HepG2 (cell line): Measurements from ENCODE around the gene MTF1. TPM values are rescaled to one million over a fixed set of nuclear protein-coding genes. Genes with fewer than 3 reads are reported as not detected.

Source experiments
- ATAC-seq: fragments of 200-7000 bp; cut with Tn5 transposase; 3 replicates; pipeline ENCODE4 v1.9.1; 2020; ENCODE audit warnings: mild to moderate bottlenecking, moderate library complexity
- BruUV-seq: library from RNA; stranded (reverse); fragments of 400-500 nt; replicated peaks from 2 replicates; lab custom pipeline; 2021; lab: Mats Ljungman, UMichigan
- CTCF ChIA-PET: fragments of 300-600 bp; formaldehyde crosslinking; extraction: SDS; loops from one replicate; lab custom pipeline; 2021; ENCODE audit warnings: low total read pairs, inconsistent platforms, low intra/inter-chr PET ratio; lab: Yijun Ruan, JAX
- POLR2A ChIA-PET: fragments of 350-600 bp; sonication (Branson Sonifier 250); formaldehyde crosslinking; loops from one replicate; lab custom pipeline; 2020; ENCODE audit warnings: antibody characterized with exemption, inconsistent platforms; lab: Yijun Ruan, JAX
- DNase-seq: peaks from one replicate; pipeline ENCODE4 v3.0.0-alpha.2; 2015; ENCODE audit warnings: low spot score
- FAIRE-seq: peaks from 3 replicates; lab custom pipeline; 2011; peaks lifted over from hg19 to GRCh38; lab: Jason Lieb, UNC
- H2AFZ ChIP-seq: one replicate; pipeline ENCODE4 v1.6.1; 2011; ENCODE audit warnings: low read length, inconsistent platforms
- H3K27ac ChIP-seq: fragments of 300-600 bp; 3 replicates; pipeline ENCODE4 v1.8.0; 2011; ENCODE audit warnings: mixed run types, mild to moderate bottlenecking, mixed read lengths, low read length, inconsistent platforms; ENCODE audit not compliant: insufficient read depth; ENCODE audit errors: extremely low read length
- H3K27me3 ChIP-seq, 2 experiments: fragments of 200-600 bp in 1 of 2; 2 replicates in 1 of 2; 3 replicates in 1 of 2; pipeline versions ENCODE4 v1.6.0 to v1.8.0; 2011; ENCODE audit warnings: low read length in 2 of 2, mild to moderate bottlenecking in 2 of 2, moderate library complexity in 2 of 2, inconsistent platforms in 1 of 2; ENCODE audit not compliant: insufficient read depth in 2 of 2, control insufficient read depth in 1 of 2
- H3K36me3 ChIP-seq, 2 experiments: fragments of 200-600 bp in 1 of 2; replicated peaks in 1 of 2; 2 replicates in 1 of 2; 3 replicates in 1 of 2; pipeline versions ENCODE4 v1.5.1 to v1.8.0; 2011; ENCODE audit warnings: low read length in 2 of 2, inconsistent platforms in 1 of 2; ENCODE audit not compliant: insufficient read depth in 2 of 2, control insufficient read depth in 1 of 2
- H3K4me1 ChIP-seq: 2 replicates; pipeline ENCODE4 v1.5.1; 2012; ENCODE audit warnings: low read length, inconsistent platforms; ENCODE audit not compliant: insufficient read depth
- H3K4me2 ChIP-seq: 2 replicates; pipeline ENCODE4 v1.6.0; 2011; ENCODE audit warnings: low read depth, low read length, inconsistent platforms
- H3K4me3 ChIP-seq, 3 experiments: fragments of 200-600 bp in 1 of 3; sonication (generic), shearing (Covaris generic) in 1 of 3; replicated peaks in 1 of 3; 2 replicates each; pipeline ENCODE4 v1.5.1; 2011 to 2016; ENCODE audit warnings: low read length in 3 of 3, inconsistent platforms in 2 of 3, low read depth in 2 of 3, mild to moderate bottlenecking in 2 of 3, control low read depth in 1 of 3, mixed read lengths in 1 of 3; ENCODE audit not compliant: insufficient read depth in 1 of 3
- H3K79me2 ChIP-seq: one replicate; pipeline ENCODE4 v1.6.1; 2011; ENCODE audit warnings: low read length, inconsistent platforms; ENCODE audit not compliant: insufficient read depth
- H3K9ac ChIP-seq: 2 replicates; pipeline ENCODE4 v1.6.0; 2011; ENCODE audit warnings: mild to moderate bottlenecking, low read depth, low read length, inconsistent platforms; ENCODE audit not compliant: insufficient read depth
- H3K9me3 ChIP-seq: 2 replicates; pipeline ENCODE4 v1.5.1; 2012; ENCODE audit warnings: mild to moderate bottlenecking, low read length
- H4K20me1 ChIP-seq: 2 replicates; pipeline ENCODE4 v1.6.0; 2011; ENCODE audit warnings: inconsistent platforms, mild to moderate bottlenecking, low read length, moderate library complexity; ENCODE audit not compliant: insufficient read depth
- ELF4 ChIP-seq: sonication (generic); formaldehyde crosslinking; IDR thresholded peaks from 2 replicates; pipeline ENCODE4 v1.5.0; 2020; ENCODE audit warnings: missing genetic modification reagents, mild to moderate bottlenecking, moderate library complexity, borderline replicate concordance
- GFI1 ChIP-seq: sonication (generic); formaldehyde crosslinking; IDR thresholded peaks from 2 replicates; pipeline ENCODE4 v1.5.0; 2020; ENCODE audit warnings: missing genetic modification reagents, mild to moderate bottlenecking, borderline replicate concordance
- NFE2 ChIP-seq: sonication (generic); formaldehyde crosslinking; IDR thresholded peaks from 2 replicates; pipeline ENCODE4 v1.4.0; 2020; ENCODE audit warnings: missing genetic modification reagents
- PHF5A ChIP-seq: IDR thresholded peaks from one replicate; pipeline ENCODE4 v1.6.1; 2018; ENCODE audit warnings: low read depth, missing genetic modification reagents; ENCODE audit not compliant: unreplicated experiment
- RCOR2 ChIP-seq: IDR thresholded peaks from 2 replicates; pipeline ENCODE4 v1.6.1; 2016; ENCODE audit warnings: missing biosample characterization, missing genetic modification reagents
- YEATS4 ChIP-seq: sonication (generic); formaldehyde crosslinking; IDR thresholded peaks from 2 replicates; pipeline ENCODE4 v1.4.0; 2020; ENCODE audit warnings: missing genetic modification reagents, borderline replicate concordance
- ZBTB7A ChIP-seq: sonication (generic); formaldehyde crosslinking; IDR thresholded peaks from 2 replicates; pipeline ENCODE4 v1.8.0; 2022; ENCODE audit warnings: mild to moderate bottlenecking, missing genetic modification reagents
- ZFP36L2 ChIP-seq: sonication (generic); formaldehyde crosslinking; IDR thresholded peaks from 2 replicates; pipeline ENCODE4 v1.4.0; 2020; ENCODE audit warnings: missing genetic modification reagents
- ZNF382 ChIP-seq: sonication (generic); formaldehyde crosslinking; IDR thresholded peaks from 2 replicates; pipeline ENCODE4 v1.5.0; 2020; ENCODE audit warnings: missing genetic modification reagents, mild to moderate bottlenecking, borderline replicate concordance
- ZNF703 ChIP-seq: sonication (generic); formaldehyde crosslinking; IDR thresholded peaks from 2 replicates; pipeline ENCODE4 v1.5.1; 2020; ENCODE audit warnings: missing genetic modification reagents, mild to moderate bottlenecking, moderate library complexity, borderline replicate concordance
- WGBS: methylation state at CpG from one replicate; pipeline ENCODE4 v1.1.6; 2017; ENCODE audit warnings: low lambda C conversion rate; 5-methylcytosine and 5-hydroxymethylcytosine counted together
- in situ Hi-C: cut with HindIII; loops from 2 replicates; pipeline ENCODE4 v1.10.0; 2017; ENCODE audit warnings: low pct_unique_long_range_greater_than_20kb; ENCODE audit not compliant: extremely low pct_ligation_motif_present
- intact Hi-C: fragments of 100-400 bp; cut with micrococcal nuclease; formaldehyde crosslinking; loops from one replicate; pipeline ENCODE4 v1.10.0; 2022; ENCODE audit not compliant: unreplicated experiment
- polyA plus RNA-seq, 8 experiments: library from polyadenylated mRNA; depleted of rRNA in 3 of 8; stranded (reverse) in 7 of 8; unstranded in 1 of 8; fragments of >200 nt; fragmentation: Illumina TruSeq in 4 of 8; extraction: Trizol in 4 of 8; gene quantifications; 2 replicates each; pipeline versions ENCODE4 v1.2.1 to v1.2.3, GENCODE V29; 2011 to 2016; ENCODE audit warnings: low read depth in 4 of 8, missing spikeins in 1 of 8, mixed read lengths in 1 of 8; ENCODE audit not compliant: insufficient read depth in 1 of 8
- total RNA-seq, 5 experiments: library from RNA; depleted of rRNA; stranded (reverse); fragments of >200 nt; fragmentation: Illumina TruSeq; extraction: Trizol; gene quantifications; 2 replicates each; pipeline ENCODE4 v1.2.3, GENCODE V29; 2016; ENCODE audit warnings: low read depth in 1 of 5
- TF ChIP-seq, protein P1 (sequence below): sonication (generic); formaldehyde crosslinking; IDR thresholded peaks from 2 replicates; pipeline ENCODE4 v1.5.0; 2020; ENCODE audit warnings: mild to moderate bottlenecking, missing genetic modification reagents, borderline replicate concordance
- TF ChIP-seq, protein P2 (sequence below): sonication (generic); formaldehyde crosslinking; IDR thresholded peaks from 2 replicates; pipeline ENCODE4 v1.5.0; 2020; ENCODE audit warnings: missing genetic modification reagents
- TF ChIP-seq, protein P3 (sequence below): IDR thresholded peaks from 2 replicates; pipeline ENCODE4 v1.6.1; 2016; ENCODE audit warnings: missing genetic modification reagents, missing compliant biosample characterization
- TF ChIP-seq, protein P4 (sequence below): sonication (generic); formaldehyde crosslinking; conservative IDR thresholded peaks from 2 replicates; pipeline ENCODE4 v1.5.0; 2020; ENCODE audit warnings: missing genetic modification reagents

Gene MTF1
- total and polyA plus RNA-seq, 2 of the 13 experiments (the other 11 are each of a cell fraction or from before 2014, with no cell fraction given), result 2.4 to 3.3 TPM

DNA sequence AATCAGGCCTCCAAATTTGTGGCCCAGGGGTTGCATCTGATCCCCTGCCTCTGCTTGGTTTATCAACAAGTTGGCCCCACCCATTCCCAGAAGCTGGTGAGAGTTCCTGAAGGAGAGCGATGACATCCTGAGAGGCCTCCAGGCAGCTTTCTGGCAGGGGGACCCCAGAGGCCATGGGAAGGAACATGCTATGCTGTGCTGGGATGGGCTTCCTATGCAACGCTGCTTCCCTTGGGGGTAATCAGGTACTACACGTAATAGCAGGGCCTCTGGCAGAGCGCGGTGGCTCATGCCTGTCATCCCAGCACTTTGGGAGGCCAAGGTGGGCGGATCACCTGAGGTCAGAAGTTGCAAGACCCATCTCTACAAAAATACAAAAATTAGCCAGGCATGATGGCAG is 8.4 kb upstream of the MTF1 start:
- POLR2A ChIA-PET, result no interaction called here
- Histone ChIP-seq H2AFZ (no peak overlapping the region), H3K27ac (no peak overlapping the region), H3K79me2 (no peaks in the 10 kb centered on the region), H3K27me3 (no peaks in the 10 kb centered on the region; a peak in 1 of 5 replicates), H3K36me3 (peaks cover 7 to 30% of the 10 kb centered on the region in 2 experiments; a peak in 4 of 5 replicates), H4K20me1 (no peaks in the 10 kb centered on the region), H3K9ac (no peak overlapping the region), H3K4me3 (no peak overlapping the region), H3K4me1 (peaks cover 2% of the 10 kb centered on the region), H3K9me3 (no peaks in the 10 kb centered on the region), H3K4me2 (no peak overlapping the region)
- ATAC-seq (peak; percentile 46; the same call in 2 of the 3 replicates), FAIRE-seq (no peak), DNase-seq (no peak)
- intact Hi-C loops (no loop called here), in situ Hi-C loops (no loop called here)
- 100% methylated on average over 5 of the region's 6 CpGs for WGBS
- no TSS peak for BruUV-seq
- CTCF ChIA-PET, result no interaction called here
- TF ChIP-seq ELF4 (CRISPR knock-in tag), result no peak
- TF ChIP-seq, protein P1, sequence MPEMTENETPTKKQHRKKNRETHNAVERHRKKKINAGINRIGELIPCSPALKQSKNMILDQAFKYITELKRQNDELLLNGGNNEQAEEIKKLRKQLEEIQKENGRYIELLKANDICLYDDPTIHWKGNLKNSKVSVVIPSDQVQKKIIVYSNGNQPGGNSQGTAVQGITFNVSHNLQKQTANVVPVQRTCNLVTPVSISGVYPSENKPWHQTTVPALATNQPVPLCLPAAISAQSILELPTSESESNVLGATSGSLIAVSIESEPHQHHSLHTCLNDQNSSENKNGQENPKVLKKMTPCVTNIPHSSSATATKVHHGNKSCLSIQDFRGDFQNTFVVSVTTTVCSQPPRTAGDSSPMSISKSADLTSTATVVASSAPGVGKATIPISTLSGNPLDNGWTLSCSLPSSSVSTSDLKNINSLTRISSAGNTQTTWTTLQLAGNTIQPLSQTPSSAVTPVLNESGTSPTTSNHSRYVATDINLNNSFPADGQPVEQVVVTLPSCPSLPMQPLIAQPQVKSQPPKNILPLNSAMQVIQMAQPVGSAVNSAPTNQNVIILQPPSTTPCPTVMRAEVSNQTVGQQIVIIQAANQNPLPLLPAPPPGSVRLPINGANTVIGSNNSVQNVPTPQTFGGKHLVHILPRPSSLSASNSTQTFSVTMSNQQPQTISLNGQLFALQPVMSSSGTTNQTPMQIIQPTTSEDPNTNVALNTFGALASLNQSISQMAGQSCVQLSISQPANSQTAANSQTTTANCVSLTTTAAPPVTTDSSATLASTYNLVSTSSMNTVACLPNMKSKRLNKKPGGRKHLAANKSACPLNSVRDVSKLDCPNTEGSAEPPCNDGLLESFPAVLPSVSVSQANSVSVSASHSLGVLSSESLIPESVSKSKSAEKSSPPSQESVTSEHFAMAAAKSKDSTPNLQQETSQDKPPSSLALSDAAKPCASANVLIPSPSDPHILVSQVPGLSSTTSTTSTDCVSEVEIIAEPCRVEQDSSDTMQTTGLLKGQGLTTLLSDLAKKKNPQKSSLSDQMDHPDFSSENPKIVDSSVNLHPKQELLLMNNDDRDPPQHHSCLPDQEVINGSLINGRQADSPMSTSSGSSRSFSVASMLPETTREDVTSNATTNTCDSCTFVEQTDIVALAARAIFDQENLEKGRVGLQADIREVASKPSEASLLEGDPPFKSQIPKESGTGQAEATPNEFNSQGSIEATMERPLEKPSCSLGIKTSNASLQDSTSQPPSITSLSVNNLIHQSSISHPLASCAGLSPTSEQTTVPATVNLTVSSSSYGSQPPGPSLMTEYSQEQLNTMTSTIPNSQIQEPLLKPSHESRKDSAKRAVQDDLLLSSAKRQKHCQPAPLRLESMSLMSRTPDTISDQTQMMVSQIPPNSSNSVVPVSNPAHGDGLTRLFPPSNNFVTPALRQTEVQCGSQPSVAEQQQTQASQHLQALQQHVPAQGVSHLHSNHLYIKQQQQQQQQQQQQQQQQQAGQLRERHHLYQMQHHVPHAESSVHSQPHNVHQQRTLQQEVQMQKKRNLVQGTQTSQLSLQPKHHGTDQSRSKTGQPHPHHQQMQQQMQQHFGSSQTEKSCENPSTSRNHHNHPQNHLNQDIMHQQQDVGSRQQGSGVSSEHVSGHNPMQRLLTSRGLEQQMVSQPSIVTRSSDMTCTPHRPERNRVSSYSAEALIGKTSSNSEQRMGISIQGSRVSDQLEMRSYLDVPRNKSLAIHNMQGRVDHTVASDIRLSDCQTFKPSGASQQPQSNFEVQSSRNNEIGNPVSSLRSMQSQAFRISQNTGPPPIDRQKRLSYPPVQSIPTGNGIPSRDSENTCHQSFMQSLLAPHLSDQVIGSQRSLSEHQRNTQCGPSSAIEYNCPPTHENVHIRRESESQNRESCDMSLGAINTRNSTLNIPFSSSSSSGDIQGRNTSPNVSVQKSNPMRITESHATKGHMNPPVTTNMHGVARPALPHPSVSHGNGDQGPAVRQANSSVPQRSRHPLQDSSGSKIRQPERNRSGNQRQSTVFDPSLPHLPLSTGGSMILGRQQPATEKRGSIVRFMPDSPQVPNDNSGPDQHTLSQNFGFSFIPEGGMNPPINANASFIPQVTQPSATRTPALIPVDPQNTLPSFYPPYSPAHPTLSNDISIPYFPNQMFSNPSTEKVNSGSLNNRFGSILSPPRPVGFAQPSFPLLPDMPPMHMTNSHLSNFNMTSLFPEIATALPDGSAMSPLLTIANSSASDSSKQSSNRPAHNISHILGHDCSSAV (CRISPR knock-in tag), result no peak
- TF ChIP-seq GFI1, result no peak
- TF ChIP-seq PHF5A (CRISPR knock-in tag), result no peak
- TF ChIP-seq, protein P2, sequence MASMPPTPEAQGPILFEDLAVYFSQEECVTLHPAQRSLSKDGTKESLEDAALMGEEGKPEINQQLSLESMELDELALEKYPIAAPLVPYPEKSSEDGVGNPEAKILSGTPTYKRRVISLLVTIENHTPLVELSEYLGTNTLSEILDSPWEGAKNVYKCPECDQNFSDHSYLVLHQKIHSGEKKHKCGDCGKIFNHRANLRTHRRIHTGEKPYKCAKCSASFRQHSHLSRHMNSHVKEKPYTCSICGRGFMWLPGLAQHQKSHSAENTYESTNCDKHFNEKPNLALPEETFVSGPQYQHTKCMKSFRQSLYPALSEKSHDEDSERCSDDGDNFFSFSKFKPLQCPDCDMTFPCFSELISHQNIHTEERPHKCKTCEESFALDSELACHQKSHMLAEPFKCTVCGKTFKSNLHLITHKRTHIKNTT (CRISPR knock-in tag), result no peak
- no peak for TF ChIP-seq ZNF382
- no peak for TF ChIP-seq RCOR2
- TF ChIP-seq, protein P3, sequence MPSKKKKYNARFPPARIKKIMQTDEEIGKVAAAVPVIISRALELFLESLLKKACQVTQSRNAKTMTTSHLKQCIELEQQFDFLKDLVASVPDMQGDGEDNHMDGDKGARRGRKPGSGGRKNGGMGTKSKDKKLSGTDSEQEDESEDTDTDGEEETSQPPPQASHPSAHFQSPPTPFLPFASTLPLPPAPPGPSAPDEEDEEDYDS, result no peak
- no peak for TF ChIP-seq YEATS4
- no peak for TF ChIP-seq ZBTB7A (CRISPR knock-in tag)
- TF ChIP-seq NFE2 (CRISPR knock-in tag), result no peak
- TF ChIP-seq ZNF703 (CRISPR knock-in tag), result no peak
- TF ChIP-seq ZFP36L2 (CRISPR knock-in tag), result no peak
- TF ChIP-seq, protein P4, sequence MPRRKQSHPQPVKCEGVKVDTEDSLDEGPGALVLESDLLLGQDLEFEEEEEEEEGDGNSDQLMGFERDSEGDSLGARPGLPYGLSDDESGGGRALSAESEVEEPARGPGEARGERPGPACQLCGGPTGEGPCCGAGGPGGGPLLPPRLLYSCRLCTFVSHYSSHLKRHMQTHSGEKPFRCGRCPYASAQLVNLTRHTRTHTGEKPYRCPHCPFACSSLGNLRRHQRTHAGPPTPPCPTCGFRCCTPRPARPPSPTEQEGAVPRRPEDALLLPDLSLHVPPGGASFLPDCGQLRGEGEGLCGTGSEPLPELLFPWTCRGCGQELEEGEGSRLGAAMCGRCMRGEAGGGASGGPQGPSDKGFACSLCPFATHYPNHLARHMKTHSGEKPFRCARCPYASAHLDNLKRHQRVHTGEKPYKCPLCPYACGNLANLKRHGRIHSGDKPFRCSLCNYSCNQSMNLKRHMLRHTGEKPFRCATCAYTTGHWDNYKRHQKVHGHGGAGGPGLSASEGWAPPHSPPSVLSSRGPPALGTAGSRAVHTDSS (CRISPR knock-in tag), result no peak
